HG03196 (cell line): Measurements from ENCODE around the gene WDCP.
"Not testable (repeated sequence)": the region's sequence is repeated elsewhere in the genome, so short reads cannot be mapped to it uniquely, and the experiment has no call there.

Experiments used
- ATAC-seq: cut with Tn5 transposase; IDR thresholded peaks from one replicate; pipeline ENCODE4 v1.9.1; 2021; ENCODE audit not compliant: unreplicated experiment

Gene WDCP

DNA sequence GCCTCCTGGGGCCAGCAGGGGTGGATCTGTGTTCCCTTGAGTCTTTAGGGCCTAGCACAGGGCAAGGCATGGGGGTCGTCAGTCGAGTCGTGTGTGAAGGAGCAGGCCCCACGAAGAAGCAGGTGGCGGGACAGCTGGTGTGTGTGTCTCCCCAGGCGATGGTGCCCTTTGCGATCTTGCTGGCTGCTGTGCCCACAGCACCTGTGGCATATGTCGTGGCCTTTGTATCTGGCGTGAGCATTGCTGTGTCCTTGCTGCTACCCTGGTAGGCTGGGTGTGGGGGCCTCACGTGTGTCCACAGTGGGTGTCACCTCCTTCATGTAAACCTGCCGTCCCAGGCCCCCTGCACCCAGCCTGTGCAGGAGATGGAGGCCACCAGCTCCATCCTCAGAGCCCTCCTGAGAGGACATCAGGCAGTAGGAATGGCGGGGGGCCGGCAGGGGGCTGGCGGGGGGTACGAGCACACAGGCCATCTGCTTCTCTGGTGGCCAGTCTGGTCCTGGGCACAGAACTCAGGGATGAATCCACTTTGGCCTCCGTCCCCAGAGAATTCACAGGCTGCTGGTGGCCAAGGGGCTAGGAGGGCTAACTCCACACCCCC is 24.1 kb downstream of the WDCP start:
- ATAC-seq, result no peak

- no peak for ATAC-seq
These were observed 24.7 kb downstream of the WDCP start for GRCh38 chr2:24022324-24022974.

GRCh38 chr2:24021122-24021998 is 25.8 kb downstream of the WDCP start:
- no peak for ATAC-seq

GRCh38 chr2:24020244-24020643 is 26.9 kb downstream of the WDCP start:
- no peak for ATAC-seq

DNA sequence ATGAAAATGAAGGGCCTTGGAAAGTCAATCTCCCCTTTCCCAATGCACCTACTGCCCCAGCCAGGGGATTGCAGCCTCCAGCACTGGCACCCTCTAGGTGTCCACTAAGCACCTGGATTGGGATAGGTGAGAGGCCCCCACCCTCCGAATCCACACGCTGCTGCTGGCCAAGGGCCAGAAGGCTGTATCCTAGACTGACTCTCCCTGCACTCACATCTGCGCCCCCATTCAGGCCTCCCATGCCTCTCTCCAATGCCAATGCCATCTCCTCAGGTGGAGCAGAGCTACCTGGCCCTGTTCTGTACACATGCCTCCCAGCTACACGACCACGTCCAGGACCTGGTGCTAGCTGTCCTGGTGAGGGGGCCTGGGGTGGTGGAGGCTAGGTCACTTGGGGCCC is 27.5 kb downstream of the WDCP start:
- no peak for ATAC-seq

- no peak for ATAC-seq
These were observed 28.9 kb downstream of the WDCP start for GRCh38 chr2:24018241-24018640.

DNA sequence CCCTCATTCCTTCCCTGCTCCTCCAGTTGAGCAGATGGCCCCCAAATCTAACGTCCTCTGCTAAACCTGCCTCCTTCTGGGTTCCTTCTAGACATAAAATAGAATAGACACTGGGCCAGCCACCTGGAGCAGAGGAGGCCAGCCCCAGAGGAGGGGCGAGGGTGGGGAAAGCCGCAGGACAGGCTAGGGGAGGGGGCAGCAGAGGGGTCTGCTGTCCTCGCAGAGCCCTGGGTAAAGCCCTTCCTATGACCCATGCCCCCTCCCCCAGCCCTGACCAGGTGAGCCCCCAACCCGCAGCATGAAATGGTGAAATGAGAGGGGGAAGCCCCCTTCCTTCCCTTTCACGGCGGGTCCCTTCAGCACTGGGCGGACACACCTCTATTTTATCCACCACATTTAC is 29.5 kb downstream of the WDCP start:
- no peak for ATAC-seq

- ATAC-seq, result no peak
These were observed 30.1 kb downstream of the WDCP start for GRCh38 chr2:24016853-24017703.

DNA sequence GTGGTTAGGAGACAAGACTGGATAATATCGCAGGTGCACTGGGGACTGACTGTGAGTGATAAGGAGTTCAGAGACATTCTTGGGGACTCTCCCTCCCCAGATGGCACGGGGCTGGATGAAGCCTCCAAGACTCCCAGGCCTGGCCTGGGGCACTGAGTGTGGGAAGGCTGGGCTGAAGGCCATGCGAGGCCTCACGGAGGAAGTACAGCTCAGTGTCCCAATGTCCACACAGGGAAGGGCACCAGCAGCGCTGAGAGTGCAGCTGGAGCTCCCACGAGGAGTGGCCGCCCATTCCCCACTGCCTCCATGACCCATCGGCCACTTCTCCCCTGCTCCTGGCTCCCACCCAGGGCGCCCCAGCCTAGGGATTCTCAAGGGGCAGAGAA is 30.8 kb downstream of the WDCP start:
- ATAC-seq, result no peak

GRCh38 chr2:24015562-24016375 is 31.4 kb downstream of the WDCP start:
- no peak for ATAC-seq

DNA sequence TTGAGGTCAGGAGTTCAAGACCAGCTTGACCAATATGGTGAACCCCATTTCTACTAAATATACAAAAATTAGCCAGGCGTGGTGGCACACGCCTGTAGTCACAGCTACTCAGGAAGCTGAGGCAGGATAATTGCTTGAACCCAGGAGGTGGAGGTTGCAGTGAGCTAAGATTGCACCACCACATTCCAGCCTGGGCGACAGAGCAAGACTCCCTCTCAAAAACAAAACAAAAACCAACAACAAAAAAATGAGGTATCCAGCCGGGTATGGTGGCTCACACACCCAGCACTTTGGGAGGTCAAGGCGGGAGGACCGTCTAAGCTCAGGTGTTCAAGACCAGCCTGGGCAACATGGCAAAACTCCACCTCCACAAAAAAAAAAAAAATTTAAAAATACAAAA is 32.3 kb downstream of the WDCP start:
- ATAC-seq, result not testable (repeated sequence)

DNA sequence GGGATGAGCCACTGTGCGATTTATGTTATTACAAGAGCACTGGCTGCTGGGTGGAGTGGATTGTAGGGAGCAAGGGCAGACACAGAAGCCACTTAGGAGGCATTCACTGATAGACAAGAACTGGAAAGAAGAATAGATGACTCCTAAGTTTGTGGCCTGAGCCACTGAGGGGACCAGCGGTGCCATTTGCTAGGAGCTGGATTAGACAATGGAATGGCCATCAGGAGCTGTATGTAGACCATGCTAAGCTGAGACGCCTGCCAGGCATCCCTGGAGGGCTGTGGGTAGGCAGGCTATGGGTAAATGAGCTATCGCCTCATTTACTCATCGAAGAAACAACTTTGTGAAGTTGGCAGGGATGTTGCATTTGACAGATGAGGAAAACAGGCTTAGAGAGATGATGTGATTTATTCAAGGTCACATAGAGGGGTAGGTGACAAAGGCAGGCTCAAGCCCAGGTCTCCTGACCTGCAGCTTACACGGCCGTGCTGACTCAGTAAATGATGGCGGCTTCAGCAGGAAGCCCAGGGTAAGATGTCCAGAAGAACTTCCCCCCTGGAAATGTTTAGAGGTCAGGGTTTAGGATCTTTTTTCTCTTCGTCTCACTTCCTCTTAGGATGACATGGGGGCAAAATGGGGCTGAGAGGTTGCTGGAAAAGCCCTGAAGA is 34.5 kb downstream of the WDCP start:
- no peak for ATAC-seq

DNA sequence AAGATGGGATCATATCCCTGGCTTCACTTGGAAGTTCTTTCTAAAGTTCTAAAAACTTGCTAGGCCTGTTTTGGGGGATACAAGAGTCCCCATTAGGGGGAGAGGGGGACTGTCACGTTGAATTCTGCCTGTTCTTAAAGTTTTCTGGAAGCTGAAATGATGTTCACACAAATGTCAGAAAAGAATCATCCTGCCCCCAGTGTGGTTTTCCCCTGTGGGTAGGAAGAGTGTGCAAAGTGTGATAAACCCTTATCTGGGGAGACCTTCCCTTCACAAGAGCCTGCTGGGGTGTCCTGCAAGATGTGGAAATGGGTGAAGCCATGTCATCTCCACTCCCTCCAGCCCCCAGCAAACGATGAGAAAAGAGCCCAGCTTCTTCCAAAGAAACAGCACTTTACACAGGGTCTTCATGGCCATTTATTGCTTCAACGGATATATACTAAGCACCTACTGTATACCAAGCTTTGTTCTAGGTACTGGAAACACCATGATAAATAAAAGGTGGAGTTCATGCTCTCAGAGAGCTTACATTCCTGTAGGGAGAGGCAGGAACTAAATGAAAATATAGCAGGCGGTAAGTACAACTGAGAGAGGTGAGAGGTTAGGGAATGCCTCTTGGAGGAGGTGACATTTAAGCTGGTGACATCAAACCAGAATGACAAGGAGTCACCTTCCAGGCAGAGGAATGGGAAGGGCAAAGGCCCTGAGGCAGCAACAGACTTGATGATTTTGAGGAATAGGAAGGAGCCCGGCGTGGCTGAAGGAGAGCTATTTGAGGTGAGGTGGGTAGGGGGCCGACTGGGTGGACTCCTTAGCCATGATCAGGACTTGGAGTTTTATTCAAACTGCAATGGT is 35.7 kb downstream of the WDCP start:
- ATAC-seq, result no peak

GRCh38 chr2:24010477-24011249 is 36.5 kb downstream of the WDCP start:
- ATAC-seq, result no peak

- ATAC-seq, result no peak
These were observed 37.3 kb downstream of the WDCP start, which contains the start of gene MFSD2B for GRCh38 chr2:24009680-24010476. TSS of gene MFSD2B (plus strand) at chr2:24010085. CDS start at chr2:24010097, 12 bp downstream.

- no peak for ATAC-seq
These were observed 37.9 kb downstream of the WDCP start for GRCh38 chr2:24009367-24009679.

GRCh38 chr2:24008672-24009366 is 38.4 kb downstream of the WDCP start:
- ATAC-seq, result no peak
